Activated CD4-positive, alpha-beta T cell treated with anti-CD3 and anti-CD28 coated beads, Interleukin-2, amount 50 U/mL, for 4 hours (primary cell): Measurements from ENCODE around the gene CXCL1.

Source experiments
- DNase-seq, 2 experiments: peaks; one replicate each; pipeline ENCODE4 v3.0.0-alpha.2; 2020

CXCL1 gene

GRCh38 chr4:73919691-73920090 is 50.5 kb downstream of the CXCL1 start:
- DNase-seq = no peak
